GM19455 (cell line): ENCODE data around the gene KRTAP3-3.

Experiments
- ATAC-seq: cut with Tn5 transposase; IDR thresholded peaks from one replicate; pipeline ENCODE4 v1.9.1; 2021; ENCODE audit not compliant: unreplicated experiment

KRTAP3-3 gene

DNA sequence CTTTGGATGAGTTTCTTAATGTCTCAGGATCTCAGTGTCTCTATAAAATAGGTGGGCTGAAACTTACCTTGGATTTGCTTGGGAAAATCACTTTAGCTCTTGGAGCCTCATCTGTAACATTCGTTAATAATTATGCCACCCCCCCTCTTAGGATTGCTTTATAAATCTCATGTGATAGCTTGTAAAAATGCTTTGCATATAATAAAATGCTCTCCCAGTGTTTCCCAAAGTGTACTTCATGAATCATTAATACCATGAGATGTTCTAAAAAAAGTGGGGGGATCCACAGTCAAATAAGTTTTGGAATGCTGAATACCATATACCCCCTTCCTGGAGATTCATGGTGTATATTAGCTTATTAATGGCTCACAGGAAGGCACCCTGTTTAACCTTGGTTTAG is 32.4 kb downstream of the KRTAP3-3 start:
- ATAC-seq: no peak

DNA sequence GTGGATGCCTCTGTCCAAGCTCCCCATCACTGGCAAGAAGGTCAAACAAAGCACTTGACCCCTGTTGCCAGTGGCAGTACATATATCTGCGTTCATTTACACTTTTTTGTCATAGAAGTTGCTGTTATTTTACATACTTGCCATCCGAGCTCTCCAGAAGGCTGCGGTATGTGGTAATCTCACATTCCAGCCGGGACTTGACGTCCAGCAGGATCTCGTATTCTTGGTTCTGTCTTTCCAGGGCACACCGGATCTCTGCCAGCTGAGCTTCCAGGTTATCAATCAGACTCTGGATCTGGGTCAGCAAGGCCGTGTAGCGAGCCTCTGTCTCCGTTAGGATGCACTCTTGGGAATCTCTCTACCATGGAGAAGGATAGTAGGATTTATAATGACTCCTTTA is 33.8 kb downstream of the KRTAP3-3 start:
- ATAC-seq: no peak

DNA sequence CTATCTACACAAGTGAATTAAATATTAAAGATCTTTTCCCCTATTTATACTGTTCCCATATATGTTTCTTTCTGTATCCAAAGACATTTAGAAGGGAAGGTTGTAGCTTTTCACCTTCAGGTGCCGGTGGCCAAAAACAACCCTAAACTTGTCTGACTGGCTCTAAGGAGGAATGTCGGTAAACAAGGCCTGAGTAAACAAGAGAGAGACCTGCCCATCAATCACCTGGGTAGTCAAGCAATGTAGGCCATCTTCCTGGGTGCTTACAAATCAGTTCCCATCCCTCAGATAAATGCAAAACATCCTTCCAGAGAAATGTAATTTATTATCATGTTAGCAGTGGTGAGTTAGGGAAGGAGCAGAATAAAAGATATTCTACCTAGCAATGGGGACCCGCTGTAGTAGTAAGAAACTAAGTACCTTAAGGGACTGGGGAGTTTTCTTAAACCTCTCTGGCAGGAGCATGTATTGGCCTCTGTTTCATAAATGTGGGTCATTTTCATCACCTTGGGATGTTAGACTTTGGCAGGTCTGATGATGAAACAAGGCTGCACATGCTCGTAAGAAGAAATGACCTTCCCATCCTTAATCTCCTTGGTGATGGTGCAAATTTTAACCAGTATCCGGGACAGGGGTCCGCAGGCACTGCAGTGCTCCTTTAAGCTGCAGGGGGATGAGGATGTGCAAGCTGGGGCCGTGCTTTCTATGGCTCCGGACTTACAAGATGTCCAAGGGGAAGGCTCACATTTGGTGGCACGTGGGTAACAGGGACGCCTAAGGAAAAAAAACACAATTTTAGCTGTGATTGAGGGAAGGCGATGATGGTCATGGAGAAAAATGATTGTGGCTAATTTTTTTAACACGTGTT is 35.6 kb downstream of the KRTAP3-3 start:
- ATAC-seq: no peak

DNA sequence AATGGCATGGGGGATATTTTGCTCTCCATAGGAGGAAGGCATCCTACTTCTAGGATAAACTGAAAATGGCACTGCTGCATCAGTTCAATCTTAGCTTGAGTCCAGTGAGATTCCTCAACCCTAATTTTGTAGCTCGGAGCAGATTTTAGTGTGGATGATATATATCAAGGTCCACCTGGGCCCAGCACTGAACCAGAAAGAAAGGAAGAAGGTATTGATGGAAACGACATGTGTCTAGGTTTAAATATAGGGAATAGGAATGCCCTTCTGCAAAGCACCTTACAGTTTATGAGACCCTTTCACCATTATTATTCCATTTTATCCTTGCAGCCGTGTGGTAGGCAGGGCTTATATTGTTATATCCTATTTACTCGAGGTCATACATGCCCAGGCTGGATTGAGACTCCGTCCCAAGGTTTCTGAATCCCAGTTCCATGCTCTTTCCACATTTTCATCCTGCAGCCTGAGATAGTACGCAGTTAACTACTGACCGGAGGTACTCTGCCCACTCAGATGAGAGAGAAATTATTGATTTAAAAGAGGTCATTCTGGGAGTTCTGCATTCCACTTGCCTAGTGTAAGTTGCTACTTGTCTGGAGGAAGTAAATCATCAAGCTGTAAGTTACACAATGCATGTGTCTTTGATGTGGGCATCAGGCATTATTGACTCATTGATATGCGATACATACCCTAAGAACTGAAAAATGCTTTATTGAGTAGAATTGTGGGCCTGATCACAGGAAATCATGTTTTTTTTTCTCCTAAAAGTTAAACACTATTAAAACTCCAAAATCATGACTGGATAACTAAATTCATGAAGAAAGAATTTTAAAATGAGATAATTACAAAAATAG is 37.3 kb downstream of the KRTAP3-3 start:
- no peak for ATAC-seq

DNA sequence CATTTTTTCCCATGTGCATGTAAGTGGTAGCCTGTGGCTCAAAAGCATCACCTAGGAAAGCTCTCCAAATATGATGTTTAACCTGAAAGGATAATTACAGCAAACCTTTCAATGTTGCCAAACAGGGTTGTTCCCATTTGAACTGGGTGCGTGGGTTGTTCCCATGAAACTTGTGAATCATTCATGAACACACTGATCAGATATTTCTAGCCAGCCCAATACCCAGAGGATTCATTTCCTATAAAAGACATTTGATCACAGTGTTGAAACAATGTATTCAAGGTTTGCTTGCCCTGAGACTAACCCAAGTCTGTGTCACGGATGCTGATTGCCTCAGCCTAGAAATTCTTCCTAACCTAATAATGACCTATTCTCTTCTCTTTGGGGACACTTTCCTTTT is 40.1 kb downstream of the KRTAP3-3 start:
- no peak for ATAC-seq

DNA sequence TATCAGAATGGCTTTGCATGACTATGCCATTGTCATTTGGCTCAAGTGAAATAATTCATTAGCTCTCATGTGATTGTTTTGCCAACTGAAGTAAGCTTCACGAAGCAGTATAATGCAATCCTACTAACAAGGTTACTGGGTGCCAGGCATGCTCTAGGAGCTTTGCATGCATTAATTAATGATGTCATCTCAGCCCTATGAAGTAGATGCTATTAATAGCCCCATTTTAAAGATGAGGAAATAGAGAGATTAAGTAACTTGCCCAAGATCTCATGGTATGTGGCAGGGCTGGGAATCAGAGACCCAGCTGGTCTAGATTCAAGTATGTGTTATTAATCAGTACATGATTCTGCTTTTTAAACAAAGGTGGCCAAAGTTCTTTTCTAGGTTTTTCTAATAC is 41.3 kb downstream of the KRTAP3-3 start:
- ATAC-seq: no peak

DNA sequence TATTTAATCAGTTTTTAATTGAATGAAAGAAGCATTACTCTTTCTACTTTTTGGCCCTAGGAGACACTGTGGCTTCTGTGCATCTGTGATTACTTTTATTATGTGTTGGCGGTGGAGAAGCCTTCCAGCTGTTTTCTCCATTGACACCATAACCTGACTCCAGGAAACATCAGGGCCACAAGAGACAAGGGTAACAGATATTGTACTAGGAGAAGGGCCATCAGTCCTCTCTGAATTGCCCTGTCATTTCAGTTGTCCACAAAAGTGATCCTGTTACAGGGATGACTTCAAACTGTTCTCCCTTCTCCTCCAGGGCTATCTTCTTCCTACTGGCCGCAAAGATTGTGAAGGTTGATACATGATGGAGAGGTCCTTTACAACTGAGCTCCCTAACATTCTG is 41.8 kb downstream of the KRTAP3-3 start:
- no peak for ATAC-seq

DNA sequence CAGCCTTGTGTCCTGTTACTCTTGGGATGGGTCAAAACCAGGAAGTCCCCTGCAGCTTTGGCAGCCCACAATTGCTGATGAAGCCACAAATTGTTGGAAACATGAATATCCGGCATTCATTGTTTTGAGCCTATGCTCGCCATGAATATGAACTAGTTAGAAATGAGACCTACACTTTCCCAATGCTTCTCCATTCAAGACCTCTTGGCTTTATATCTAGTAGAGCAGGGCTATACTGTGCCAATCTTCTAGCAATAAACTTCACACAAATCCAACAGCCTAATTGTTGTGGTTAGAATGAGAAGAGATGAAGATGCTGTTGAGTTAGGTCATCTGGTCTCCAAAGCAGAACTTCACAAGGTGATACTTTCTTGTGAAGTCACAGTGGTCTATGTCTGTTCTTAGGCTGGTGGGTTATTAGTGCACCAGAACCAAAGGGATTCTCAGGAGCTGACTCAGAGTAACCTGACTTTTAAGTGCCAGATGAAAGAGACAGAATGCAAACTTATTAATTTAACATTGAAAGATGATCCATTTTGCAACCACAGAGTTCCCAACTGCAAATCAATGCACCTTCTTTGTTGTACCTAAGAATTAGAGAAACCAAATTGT is 42.8 kb downstream of the KRTAP3-3 start:
- no peak for ATAC-seq

DNA sequence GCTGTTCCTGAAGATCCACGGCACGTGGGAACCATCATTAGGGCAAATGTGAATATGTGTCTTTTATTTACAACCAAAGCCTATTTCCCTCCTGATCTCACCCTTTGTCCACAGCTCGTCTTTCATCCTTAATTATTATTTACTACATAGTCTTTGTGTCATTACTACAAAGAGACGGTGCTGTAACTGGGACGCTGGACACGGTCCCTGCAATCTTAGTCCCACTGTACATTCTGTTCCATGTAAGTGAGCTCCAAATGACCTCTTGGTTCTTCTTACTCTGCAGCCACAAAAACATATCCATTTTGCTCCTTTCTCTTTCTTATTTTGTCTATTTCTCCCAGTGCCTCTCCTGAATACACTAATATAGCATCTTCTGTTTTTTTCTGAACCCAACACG is 43.8 kb downstream of the KRTAP3-3 start:
- ATAC-seq: no peak

DNA sequence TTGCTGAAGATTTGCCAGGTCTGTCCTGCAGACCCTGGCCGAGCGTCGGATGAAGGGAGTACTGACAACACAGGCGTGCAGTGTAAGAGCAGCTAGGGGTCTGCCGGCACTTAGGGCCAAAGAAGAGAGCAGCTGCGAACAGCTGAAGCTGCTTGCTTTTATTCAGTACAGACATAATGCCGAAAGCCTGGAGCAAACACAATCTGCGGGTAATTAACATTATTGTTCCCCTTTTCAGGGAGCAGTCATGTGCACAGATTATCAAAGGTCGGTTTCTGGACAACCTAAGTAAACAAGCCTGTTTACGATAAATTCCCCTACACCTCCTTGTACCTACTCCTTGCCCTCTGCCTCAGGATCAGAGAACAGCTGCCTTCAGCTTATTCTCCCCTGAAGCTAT is 44.5 kb downstream of the KRTAP3-3 start:
- ATAC-seq: no peak

DNA sequence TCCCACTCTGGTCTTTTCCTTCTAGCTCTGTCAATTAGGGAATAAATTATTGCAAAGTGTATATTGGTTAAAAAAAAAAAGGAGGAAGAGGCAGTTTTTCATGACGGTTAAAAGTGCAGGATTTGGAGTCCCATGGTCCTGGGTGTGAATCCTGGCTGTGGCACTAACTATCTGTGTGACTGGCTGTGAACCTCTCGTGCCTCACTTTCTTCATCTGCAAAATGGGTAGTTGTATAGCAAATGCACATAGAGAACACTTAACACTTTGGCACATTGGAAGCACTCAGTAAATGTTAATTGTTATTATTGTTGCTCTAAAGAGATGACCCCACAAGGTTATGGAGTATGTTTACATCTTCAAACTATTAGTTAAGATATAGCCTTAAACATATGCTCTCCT is 46.0 kb downstream of the KRTAP3-3 start:
- ATAC-seq: no peak

DNA sequence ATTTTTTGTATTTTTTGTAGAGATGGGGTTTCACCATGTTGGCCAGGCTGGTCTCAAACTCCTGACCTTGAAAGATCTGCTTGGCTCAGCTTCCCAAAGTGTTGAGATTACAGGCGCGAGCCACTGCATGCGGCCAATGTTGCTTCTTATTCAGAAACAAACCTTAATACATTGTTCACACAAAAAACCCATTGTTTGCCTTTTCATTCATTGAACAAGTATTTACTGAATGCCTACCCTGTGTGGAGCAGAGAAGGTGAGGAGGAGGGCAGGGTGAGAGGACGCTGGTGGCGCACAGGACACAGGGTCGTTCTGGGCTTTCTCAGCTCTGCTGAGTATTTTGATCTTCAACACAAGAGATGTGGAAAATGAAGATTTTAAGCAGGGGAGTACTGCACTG is 48.5 kb downstream of the KRTAP3-3 start:
- no peak for ATAC-seq

DNA sequence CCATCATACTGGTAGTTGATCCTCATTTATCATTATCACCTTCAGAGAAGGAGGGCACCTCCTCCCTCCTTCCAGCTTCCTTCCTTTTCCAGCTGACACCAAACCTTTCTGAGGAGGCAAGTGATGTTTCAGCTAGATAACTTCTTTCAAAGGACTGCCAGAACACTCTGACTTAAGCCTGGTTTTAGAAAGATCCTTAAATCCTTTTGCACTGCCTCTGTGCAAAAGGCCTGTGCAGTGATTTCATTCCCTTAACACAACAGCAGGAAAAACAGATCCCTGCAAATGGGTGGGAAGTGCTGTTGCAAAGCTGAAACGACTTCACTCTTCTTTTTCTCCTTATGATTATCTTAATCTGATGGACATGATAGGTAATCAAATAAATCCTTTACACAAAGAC is 49.4 kb downstream of the KRTAP3-3 start:
- no peak for ATAC-seq
